HepG2 (cell line): ENCODE data around the gene PIP4K2B. TPM values are rescaled to one million over a fixed set of nuclear protein-coding genes. Genes with fewer than 3 reads are reported as not detected.

ENCODE experiments used
- BRCA1 ChIP-seq: sonication (generic); formaldehyde crosslinking; IDR thresholded peaks from 2 replicates; pipeline ENCODE4 v1.4.0; 2020; ENCODE audit warnings: missing genetic modification reagents
- CBFB ChIP-seq: sonication (generic); formaldehyde crosslinking; IDR thresholded peaks from 2 replicates; pipeline ENCODE4 v1.4.0; 2020; ENCODE audit warnings: missing genetic modification reagents
- CCDC6 ChIP-seq: sonication (generic); formaldehyde crosslinking; IDR thresholded peaks from 2 replicates; pipeline ENCODE4 v1.8.1; 2022; ENCODE audit warnings: mild to moderate bottlenecking, missing genetic modification reagents, moderate library complexity
- KDM2A ChIP-seq: sonication (generic); formaldehyde crosslinking; IDR thresholded peaks from 2 replicates; pipeline ENCODE4 v1.4.0; 2020; ENCODE audit warnings: low read depth, missing genetic modification reagents, borderline replicate concordance
- NBN ChIP-seq: fragments of 450-650 bp; conservative IDR thresholded peaks from 2 replicates; pipeline ENCODE4 v1.6.1; 2017
- SALL1 ChIP-seq: sonication (generic); formaldehyde crosslinking; IDR thresholded peaks from 2 replicates; pipeline ENCODE4 v1.8.0; 2022; ENCODE audit warnings: mild to moderate bottlenecking, missing genetic modification reagents
- TOPORS ChIP-seq: sonication (generic); formaldehyde crosslinking; IDR thresholded peaks from 2 replicates; pipeline ENCODE4 v1.8.0; 2023; ENCODE audit warnings: mild to moderate bottlenecking, missing genetic modification reagents
- XBP1 ChIP-seq: sonication (generic); formaldehyde crosslinking; IDR thresholded peaks from 2 replicates; pipeline ENCODE4 v1.5.0; 2020; ENCODE audit warnings: missing genetic modification reagents
- ZMYM2 ChIP-seq: sonication (generic); formaldehyde crosslinking; IDR thresholded peaks from 2 replicates; pipeline ENCODE4 v1.8.0; 2022; ENCODE audit warnings: mild to moderate bottlenecking, missing genetic modification reagents
- ZNF530 ChIP-seq: sonication (generic); formaldehyde crosslinking; IDR thresholded peaks from 2 replicates; pipeline ENCODE4 v1.5.0; 2020; ENCODE audit warnings: low read depth, mild to moderate bottlenecking, missing genetic modification reagents
- ZNF567 ChIP-seq: sonication (generic); formaldehyde crosslinking; IDR thresholded peaks from 2 replicates; pipeline ENCODE4 v1.8.1; 2023; ENCODE audit warnings: mild to moderate bottlenecking, missing genetic modification reagents, borderline replicate concordance
- ZNF605 ChIP-seq: sonication (generic); formaldehyde crosslinking; IDR thresholded peaks from 2 replicates; pipeline ENCODE4 v1.8.0; 2022; ENCODE audit warnings: mild to moderate bottlenecking, missing genetic modification reagents
- polyA plus RNA-seq, 8 experiments: library from polyadenylated mRNA; depleted of rRNA in 3 of 8; stranded (reverse) in 7 of 8; unstranded in 1 of 8; fragments of >200 nt; fragmentation: Illumina TruSeq in 4 of 8; extraction: Trizol in 4 of 8; gene quantifications; 2 replicates each; pipeline versions ENCODE4 v1.2.1 to v1.2.3, GENCODE V29; 2011 to 2016; ENCODE audit warnings: low read depth in 4 of 8, missing spikeins in 1 of 8, mixed read lengths in 1 of 8; ENCODE audit not compliant: insufficient read depth in 1 of 8
- total RNA-seq, 5 experiments: library from RNA; depleted of rRNA; stranded (reverse); fragments of >200 nt; fragmentation: Illumina TruSeq; extraction: Trizol; gene quantifications; 2 replicates each; pipeline ENCODE4 v1.2.3, GENCODE V29; 2016; ENCODE audit warnings: low read depth in 1 of 5
- TF ChIP-seq, protein P1 (sequence below): sonication (generic); formaldehyde crosslinking; IDR thresholded peaks from 2 replicates; pipeline ENCODE4 v1.5.1; 2020; ENCODE audit warnings: mild to moderate bottlenecking, missing genetic modification reagents, borderline replicate concordance
- TF ChIP-seq, protein P2 (sequence below): sonication (generic); formaldehyde crosslinking; IDR thresholded peaks from 2 replicates; pipeline ENCODE4 v1.4.0; 2020; ENCODE audit warnings: missing genetic modification reagents
- TF ChIP-seq, protein P3 (sequence below): sonication (generic); formaldehyde crosslinking; IDR thresholded peaks from 2 replicates; pipeline ENCODE4 v1.8.0; 2022; ENCODE audit warnings: mild to moderate bottlenecking, missing genetic modification reagents, moderate library complexity
- TF ChIP-seq, protein P4 (sequence below): sonication (generic); formaldehyde crosslinking; IDR thresholded peaks from 2 replicates; pipeline ENCODE4 v1.5.1; 2020; ENCODE audit warnings: missing genetic modification reagents, mild to moderate bottlenecking, borderline replicate concordance
- TF ChIP-seq, protein P5 (sequence below): IDR thresholded peaks from 2 replicates; pipeline ENCODE4 v1.6.1; 2016; ENCODE audit warnings: low read depth

The PIP4K2B gene
- total and polyA plus RNA-seq, 2 of the 13 experiments (the other 11 are each of a cell fraction or from before 2014, with no cell fraction given): 20.4 to 54.0 TPM

DNA sequence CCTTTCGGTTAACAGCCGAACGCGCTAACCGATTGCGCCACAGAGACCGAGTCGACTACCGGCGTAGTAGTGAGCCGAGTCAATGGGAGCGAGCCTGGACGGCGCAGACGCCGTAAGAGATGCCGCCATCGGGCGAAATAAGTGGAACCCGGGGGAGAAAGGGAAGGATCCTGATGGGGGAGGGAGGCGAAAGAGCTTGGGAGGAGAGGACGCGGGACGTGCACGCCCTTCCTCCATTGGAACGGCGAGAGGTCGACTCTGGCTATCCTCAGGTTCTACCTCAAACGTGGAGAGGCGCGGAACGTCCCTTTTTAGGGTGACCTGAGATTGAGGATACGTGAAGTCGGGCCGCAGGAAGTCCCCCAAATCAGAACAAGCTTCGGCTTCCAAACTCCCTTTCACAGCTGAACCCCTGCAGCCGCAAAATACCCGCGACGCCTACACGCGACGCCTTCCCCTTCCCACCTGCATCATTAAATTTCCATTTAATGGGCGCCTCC is 47.5 kb downstream of the PIP4K2B start (continued):
- TF ChIP-seq, protein P1, sequence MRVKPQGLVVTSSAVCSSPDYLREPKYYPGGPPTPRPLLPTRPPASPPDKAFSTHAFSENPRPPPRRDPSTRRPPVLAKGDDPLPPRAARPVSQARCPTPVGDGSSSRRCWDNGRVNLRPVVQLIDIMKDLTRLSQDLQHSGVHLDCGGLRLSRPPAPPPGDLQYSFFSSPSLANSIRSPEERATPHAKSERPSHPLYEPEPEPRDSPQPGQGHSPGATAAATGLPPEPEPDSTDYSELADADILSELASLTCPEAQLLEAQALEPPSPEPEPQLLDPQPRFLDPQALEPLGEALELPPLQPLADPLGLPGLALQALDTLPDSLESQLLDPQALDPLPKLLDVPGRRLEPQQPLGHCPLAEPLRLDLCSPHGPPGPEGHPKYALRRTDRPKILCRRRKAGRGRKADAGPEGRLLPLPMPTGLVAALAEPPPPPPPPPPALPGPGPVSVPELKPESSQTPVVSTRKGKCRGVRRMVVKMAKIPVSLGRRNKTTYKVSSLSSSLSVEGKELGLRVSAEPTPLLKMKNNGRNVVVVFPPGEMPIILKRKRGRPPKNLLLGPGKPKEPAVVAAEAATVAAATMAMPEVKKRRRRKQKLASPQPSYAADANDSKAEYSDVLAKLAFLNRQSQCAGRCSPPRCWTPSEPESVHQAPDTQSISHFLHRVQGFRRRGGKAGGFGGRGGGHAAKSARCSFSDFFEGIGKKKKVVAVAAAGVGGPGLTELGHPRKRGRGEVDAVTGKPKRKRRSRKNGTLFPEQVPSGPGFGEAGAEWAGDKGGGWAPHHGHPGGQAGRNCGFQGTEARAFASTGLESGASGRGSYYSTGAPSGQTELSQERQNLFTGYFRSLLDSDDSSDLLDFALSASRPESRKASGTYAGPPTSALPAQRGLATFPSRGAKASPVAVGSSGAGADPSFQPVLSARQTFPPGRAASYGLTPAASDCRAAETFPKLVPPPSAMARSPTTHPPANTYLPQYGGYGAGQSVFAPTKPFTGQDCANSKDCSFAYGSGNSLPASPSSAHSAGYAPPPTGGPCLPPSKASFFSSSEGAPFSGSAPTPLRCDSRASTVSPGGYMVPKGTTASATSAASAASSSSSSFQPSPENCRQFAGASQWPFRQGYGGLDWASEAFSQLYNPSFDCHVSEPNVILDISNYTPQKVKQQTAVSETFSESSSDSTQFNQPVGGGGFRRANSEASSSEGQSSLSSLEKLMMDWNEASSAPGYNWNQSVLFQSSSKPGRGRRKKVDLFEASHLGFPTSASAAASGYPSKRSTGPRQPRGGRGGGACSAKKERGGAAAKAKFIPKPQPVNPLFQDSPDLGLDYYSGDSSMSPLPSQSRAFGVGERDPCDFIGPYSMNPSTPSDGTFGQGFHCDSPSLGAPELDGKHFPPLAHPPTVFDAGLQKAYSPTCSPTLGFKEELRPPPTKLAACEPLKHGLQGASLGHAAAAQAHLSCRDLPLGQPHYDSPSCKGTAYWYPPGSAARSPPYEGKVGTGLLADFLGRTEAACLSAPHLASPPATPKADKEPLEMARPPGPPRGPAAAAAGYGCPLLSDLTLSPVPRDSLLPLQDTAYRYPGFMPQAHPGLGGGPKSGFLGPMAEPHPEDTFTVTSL (CRISPR knock-in tag): no peak
- TF ChIP-seq, protein P2, sequence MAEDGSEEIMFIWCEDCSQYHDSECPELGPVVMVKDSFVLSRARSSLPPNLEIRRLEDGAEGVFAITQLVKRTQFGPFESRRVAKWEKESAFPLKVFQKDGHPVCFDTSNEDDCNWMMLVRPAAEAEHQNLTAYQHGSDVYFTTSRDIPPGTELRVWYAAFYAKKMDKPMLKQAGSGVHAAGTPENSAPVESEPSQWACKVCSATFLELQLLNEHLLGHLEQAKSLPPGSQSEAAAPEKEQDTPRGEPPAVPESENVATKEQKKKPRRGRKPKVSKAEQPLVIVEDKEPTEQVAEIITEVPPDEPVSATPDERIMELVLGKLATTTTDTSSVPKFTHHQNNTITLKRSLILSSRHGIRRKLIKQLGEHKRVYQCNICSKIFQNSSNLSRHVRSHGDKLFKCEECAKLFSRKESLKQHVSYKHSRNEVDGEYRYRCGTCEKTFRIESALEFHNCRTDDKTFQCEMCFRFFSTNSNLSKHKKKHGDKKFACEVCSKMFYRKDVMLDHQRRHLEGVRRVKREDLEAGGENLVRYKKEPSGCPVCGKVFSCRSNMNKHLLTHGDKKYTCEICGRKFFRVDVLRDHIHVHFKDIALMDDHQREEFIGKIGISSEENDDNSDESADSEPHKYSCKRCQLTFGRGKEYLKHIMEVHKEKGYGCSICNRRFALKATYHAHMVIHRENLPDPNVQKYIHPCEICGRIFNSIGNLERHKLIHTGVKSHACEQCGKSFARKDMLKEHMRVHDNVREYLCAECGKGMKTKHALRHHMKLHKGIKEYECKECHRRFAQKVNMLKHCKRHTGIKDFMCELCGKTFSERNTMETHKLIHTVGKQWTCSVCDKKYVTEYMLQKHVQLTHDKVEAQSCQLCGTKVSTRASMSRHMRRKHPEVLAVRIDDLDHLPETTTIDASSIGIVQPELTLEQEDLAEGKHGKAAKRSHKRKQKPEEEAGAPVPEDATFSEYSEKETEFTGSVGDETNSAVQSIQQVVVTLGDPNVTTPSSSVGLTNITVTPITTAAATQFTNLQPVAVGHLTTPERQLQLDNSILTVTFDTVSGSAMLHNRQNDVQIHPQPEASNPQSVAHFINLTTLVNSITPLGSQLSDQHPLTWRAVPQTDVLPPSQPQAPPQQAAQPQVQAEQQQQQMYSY (CRISPR knock-in tag): no peak
- no peak for TF ChIP-seq NBN
- no peak for TF ChIP-seq ZNF530 (CRISPR knock-in tag)
- TF ChIP-seq, protein P3, sequence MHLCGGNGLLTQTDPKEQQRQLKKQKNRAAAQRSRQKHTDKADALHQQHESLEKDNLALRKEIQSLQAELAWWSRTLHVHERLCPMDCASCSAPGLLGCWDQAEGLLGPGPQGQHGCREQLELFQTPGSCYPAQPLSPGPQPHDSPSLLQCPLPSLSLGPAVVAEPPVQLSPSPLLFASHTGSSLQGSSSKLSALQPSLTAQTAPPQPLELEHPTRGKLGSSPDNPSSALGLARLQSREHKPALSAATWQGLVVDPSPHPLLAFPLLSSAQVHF (CRISPR knock-in tag): 0 out of 2 replicates have a peak, but pooled peaks have one; percentile 54
- no peak for TF ChIP-seq XBP1 (CRISPR knock-in tag)
- TF ChIP-seq, protein P4, sequence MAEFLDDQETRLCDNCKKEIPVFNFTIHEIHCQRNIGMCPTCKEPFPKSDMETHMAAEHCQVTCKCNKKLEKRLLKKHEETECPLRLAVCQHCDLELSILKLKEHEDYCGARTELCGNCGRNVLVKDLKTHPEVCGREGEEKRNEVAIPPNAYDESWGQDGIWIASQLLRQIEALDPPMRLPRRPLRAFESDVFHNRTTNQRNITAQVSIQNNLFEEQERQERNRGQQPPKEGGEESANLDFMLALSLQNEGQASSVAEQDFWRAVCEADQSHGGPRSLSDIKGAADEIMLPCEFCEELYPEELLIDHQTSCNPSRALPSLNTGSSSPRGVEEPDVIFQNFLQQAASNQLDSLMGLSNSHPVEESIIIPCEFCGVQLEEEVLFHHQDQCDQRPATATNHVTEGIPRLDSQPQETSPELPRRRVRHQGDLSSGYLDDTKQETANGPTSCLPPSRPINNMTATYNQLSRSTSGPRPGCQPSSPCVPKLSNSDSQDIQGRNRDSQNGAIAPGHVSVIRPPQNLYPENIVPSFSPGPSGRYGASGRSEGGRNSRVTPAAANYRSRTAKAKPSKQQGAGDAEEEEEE (CRISPR knock-in tag): no peak
- peak; percentile 86 for TF ChIP-seq ZMYM2
- no peak for TF ChIP-seq ZNF567 (CRISPR knock-in tag)
- 0 out of 2 replicates have a peak, but pooled peaks have one; percentile 21 for TF ChIP-seq BRCA1 (CRISPR knock-in tag)
- peak; percentile 76 for TF ChIP-seq CCDC6 (CRISPR knock-in tag)
- TF ChIP-seq TOPORS (CRISPR knock-in tag): peak; percentile 76; the same call in 1 of the 2 replicates
- peak; percentile 87 for TF ChIP-seq SALL1
- TF ChIP-seq ZNF605 (CRISPR knock-in tag): peak; percentile 93
- TF ChIP-seq CBFB (CRISPR knock-in tag): peak; percentile 82
- TF ChIP-seq, protein P5, sequence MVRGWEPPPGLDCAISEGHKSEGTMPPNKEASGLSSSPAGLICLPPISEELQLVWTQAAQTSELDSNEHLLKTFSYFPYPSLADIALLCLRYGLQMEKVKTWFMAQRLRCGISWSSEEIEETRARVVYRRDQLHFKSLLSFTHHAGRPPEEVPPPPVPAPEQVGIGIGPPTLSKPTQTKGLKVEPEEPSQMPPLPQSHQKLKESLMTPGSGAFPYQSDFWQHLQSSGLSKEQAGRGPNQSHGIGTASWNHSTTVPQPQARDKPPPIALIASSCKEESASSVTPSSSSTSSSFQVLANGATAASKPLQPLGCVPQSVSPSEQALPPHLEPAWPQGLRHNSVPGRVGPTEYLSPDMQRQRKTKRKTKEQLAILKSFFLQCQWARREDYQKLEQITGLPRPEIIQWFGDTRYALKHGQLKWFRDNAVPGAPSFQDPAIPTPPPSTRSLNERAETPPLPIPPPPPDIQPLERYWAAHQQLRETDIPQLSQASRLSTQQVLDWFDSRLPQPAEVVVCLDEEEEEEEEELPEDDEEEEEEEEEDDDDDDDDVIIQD: 0 out of 2 replicates have a peak, but pooled peaks have one; percentile 23
- TF ChIP-seq KDM2A (CRISPR knock-in tag): peak; percentile 96
